Fibroblast of pulmonary artery (primary cell): ENCODE data around the gene RMND5B.

Source experiments
- DNase-seq: peaks from one replicate; pipeline ENCODE4 v3.0.0-alpha.2; 2010; ENCODE audit warnings: low read depth
- H3K4me3 ChIP-seq: replicated peaks from 2 replicates; pipeline ENCODE4 v1.5.1; 2011; ENCODE audit warnings: low read depth, mild to moderate bottlenecking, control low read depth, low read length, moderate library complexity
- TF ChIP-seq, protein P1 (sequence below): IDR thresholded peaks from 2 replicates; pipeline ENCODE4 v1.5.1; 2011; ENCODE audit warnings: mild to moderate bottlenecking, control low read depth, low read length, inconsistent platforms; ENCODE audit errors: missing control alignments

RMND5B gene

DNA sequence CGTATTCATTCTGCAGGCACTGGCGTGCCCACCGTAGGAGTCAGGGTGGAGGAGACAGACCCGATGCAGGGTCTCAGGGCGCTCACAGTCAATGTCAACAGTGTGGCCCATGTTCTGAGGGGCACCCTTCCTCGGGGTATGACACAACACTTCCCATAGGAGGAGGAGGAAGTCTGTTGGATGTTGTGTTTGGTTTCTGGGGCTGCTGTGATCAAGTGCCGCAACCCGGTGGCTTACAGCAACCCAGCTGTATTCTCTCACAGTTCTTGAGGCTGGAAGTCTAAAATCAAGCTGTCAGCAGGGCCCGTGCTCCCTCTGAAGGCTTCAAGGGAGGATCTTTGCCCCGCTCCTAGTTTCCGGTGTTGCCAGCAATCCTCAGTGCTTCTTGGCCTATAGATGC, 67.9 kb downstream of the RMND5B start:
- TF ChIP-seq, protein P1, sequence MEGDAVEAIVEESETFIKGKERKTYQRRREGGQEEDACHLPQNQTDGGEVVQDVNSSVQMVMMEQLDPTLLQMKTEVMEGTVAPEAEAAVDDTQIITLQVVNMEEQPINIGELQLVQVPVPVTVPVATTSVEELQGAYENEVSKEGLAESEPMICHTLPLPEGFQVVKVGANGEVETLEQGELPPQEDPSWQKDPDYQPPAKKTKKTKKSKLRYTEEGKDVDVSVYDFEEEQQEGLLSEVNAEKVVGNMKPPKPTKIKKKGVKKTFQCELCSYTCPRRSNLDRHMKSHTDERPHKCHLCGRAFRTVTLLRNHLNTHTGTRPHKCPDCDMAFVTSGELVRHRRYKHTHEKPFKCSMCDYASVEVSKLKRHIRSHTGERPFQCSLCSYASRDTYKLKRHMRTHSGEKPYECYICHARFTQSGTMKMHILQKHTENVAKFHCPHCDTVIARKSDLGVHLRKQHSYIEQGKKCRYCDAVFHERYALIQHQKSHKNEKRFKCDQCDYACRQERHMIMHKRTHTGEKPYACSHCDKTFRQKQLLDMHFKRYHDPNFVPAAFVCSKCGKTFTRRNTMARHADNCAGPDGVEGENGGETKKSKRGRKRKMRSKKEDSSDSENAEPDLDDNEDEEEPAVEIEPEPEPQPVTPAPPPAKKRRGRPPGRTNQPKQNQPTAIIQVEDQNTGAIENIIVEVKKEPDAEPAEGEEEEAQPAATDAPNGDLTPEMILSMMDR = no peak
- DNase-seq = no peak
- H3K4me3 ChIP-seq = no peak overlapping the region

DNA sequence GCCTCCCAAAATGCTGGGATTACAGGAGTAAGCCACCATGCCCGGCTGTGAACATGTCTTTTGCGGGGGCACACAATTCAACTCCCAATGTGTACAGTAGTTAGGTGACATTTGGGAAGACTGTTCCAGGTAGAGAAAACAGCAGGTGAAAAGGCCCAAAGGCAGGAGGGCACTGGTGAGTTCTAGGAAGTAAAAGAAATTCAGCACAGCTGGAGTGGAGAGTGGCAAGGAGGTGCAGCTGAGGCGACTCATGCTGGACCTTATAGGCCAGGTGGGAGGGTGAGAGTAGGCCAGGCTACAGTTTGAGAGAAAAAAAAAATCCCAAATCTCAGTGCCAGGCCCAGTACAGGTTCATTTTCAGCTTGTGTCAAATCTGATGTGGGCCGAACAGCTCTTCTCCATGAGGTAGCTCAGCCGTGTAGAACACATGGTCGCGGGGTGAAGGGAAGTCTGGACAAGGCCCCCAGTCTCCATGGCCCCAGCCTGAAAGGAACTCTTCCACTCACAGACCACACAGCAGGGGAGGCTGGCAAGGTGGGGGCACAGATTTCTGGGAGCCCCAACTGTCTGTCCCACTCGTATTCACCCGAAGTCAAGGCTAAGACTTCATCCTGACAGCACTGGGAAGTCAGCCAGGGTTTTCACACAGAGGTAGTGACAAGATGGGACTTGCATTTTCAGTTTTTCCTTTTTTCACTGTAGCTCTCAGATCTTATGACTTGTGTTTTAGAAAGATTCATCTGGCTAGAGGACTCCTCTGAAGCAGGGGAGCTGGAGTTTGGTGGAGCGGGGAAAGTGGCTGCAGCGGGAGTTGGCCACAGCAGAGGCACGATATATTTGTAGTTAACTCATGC, 69.0 kb downstream of the RMND5B start:
- no peak for DNase-seq
- H3K4me3 ChIP-seq = no peak overlapping the region
- TF ChIP-seq, protein P1 = no peak
